Suprapubic skin (tissue), 4 donors: ENCODE measurements around the gene TSPAN17.

Source experiments
- POLR2A ChIP-seq, 2 donors: fragments of 450-650 bp; IDR thresholded peaks; one replicate each; pipeline ENCODE4 v1.6.1; 2017; ENCODE audit warnings: antibody characterized with exemption in 2 of 2, mild to moderate bottlenecking in 2 of 2, moderate library complexity in 2 of 2
- POLR2AphosphoS5 ChIP-seq, 3 donors: sonication (generic); formaldehyde crosslinking; IDR thresholded peaks; one replicate each; pipeline ENCODE4 v1.6.1; 2017; ENCODE audit warnings: antibody characterized with exemption in 3 of 3
- TF ChIP-seq, protein P1 (sequence below), 2 donors: fragments of 200-600 bp in 1 of 2; fragments of 450-650 bp in 1 of 2; sonication (generic) in 1 of 2; IDR thresholded peaks; one replicate each; pipeline ENCODE4 v1.5.1; 2016 to 2019; ENCODE audit warnings: antibody characterized with exemption in 2 of 2, mild to moderate bottlenecking in 1 of 2, moderate library complexity in 1 of 2

DNA sequence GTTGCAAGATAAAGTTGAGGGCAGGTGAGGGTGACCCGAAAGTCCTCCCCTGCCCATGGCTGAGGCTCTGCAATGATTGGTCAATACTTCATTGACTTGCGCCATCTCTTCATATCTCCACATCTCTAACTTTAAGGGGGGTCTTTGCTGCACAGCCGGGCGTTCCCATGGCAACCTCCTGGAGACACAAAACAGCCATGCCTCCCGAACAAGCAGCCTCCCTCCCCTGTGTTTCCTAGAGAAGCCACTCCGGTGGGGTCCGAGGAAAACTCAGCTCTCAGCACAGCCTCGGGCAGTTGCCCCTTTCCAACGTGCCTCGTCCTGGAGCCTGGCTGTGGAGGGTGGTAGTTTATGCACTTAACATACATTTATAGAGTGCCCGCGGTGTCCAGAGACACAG, 57.5 kb downstream of the TSPAN17 start:
- TF ChIP-seq, protein P1, sequence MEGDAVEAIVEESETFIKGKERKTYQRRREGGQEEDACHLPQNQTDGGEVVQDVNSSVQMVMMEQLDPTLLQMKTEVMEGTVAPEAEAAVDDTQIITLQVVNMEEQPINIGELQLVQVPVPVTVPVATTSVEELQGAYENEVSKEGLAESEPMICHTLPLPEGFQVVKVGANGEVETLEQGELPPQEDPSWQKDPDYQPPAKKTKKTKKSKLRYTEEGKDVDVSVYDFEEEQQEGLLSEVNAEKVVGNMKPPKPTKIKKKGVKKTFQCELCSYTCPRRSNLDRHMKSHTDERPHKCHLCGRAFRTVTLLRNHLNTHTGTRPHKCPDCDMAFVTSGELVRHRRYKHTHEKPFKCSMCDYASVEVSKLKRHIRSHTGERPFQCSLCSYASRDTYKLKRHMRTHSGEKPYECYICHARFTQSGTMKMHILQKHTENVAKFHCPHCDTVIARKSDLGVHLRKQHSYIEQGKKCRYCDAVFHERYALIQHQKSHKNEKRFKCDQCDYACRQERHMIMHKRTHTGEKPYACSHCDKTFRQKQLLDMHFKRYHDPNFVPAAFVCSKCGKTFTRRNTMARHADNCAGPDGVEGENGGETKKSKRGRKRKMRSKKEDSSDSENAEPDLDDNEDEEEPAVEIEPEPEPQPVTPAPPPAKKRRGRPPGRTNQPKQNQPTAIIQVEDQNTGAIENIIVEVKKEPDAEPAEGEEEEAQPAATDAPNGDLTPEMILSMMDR (IDR thresholded peaks at IDR 0.05): no peak
- TF ChIP-seq POLR2AphosphoS5 (IDR thresholded peaks at IDR 0.05): no peak
- TF ChIP-seq POLR2A (IDR thresholded peaks at IDR 0.05): no peak
